Stomach (tissue), 4 donors: ENCODE results near the gene SPATA2.

Experiments
- CTCF ChIP-seq, 7 experiments: fragments of 450-650 bp in 4 of 7; fragments of 200-600 bp in 3 of 7; sonication (generic) in 3 of 7; IDR thresholded peaks; one replicate each; pipeline ENCODE4 v1.5.1; 2016 to 2019; ENCODE audit warnings: antibody characterized with exemption in 7 of 7, control low read depth in 2 of 7, mild to moderate bottlenecking in 1 of 7
- EP300 ChIP-seq: sonication (generic); formaldehyde crosslinking; IDR thresholded peaks from one replicate; pipeline ENCODE4 v1.6.1; 2017; ENCODE audit warnings: antibody characterized with exemption
- POLR2A ChIP-seq, 4 donors: fragments of 450-650 bp; IDR thresholded peaks; one replicate each; pipeline ENCODE4 v1.6.1; 2016; ENCODE audit warnings: antibody characterized with exemption in 4 of 4, control low read depth in 2 of 4, mild to moderate bottlenecking in 1 of 4, moderate library complexity in 1 of 4

- TF ChIP-seq CTCF (IDR thresholded peaks at IDR 0.05) (no peak), EP300 (no peak), POLR2A (IDR thresholded peaks at IDR 0.05) (no peak)
Measured at GRCh38 chr20:49885558-49886332, 29.6 kb downstream of the SPATA2 start.
